ENCODE results near the gene CSTF1.
"Not testable (repeated sequence)": the region's sequence is repeated elsewhere in the genome, so short reads cannot be mapped to it uniquely, and the experiment has no call there.

The CSTF1 gene

DNA sequence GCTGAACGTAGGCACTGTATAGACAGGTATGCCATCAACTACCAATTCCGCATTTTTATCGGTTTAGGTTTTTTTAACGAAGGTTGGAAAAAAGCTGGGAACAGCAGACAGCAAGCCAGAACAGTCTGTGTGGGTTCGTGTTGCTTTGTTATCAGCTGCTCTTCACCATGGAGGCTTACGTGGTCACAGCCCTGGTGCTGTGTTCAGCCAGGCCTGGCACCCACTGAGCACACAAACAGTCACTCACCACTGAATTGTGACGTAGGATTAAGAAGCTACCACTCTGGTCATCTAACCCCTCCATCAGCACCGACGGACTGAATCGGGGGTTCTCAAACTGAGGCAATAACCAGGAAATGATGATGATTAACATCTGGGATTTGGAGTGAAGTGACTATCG is 20.5 kb upstream of the CSTF1 start:
- DNase-seq, result no peak

DNA sequence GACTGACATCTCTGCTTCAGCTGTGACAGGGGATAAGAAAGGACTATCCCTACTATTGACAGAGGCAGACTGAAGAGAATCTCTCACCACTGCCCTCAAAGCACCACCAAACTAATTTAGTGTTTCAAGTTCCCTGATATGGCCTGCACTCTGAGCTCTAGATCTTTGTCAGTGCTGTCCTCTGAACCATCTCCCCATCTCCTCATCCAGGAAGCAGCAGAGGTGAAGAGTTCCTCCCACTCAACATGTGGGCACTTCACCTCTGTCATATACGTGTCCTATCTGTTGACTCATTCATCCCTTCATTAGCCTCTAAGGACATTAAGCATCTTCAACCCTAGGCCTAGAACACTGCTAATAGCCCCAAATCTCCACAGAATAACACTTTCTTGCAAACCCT is 19.6 kb upstream of the CSTF1 start:
- no peak for DNase-seq

DNA sequence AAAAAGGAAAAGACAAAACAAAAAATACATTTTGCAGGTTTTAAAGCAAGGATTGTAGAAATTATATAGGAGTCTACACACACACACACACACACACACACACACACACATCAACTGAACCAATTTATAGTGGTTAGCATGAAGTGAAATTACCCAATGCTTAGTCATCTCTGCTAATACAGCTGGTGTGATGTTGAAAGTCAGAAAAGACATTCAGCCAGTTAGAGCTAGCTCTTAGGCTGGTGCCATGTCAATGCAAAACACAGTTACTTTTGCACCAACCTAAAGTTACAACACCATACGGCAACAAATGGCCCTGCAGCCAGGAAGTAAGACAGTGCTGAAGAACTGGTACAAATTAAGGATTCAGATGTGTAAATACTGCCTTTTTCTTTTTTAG is 18.5 kb upstream of the CSTF1 start:
- DNase-seq, result no peak

DNA sequence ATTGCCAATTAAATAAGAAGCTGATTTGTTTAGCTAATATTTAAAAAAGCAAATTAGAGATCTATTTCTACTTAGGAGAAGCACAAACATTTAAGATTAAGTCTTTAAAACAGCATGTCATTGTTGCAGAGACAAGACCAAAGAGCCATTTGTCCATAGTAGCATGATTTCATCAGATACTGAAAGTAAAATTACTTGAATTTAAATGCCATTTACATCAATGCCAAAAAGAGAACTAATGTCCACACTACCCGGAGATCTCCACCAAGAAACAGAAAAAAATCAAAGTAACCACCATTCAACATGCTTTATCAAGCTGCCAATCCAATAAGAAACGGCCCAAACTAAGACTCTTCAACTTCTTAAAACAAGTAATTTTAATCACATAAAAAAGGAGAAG is 16.1 kb upstream of the CSTF1 start:
- DNase-seq, result no peak

DNA sequence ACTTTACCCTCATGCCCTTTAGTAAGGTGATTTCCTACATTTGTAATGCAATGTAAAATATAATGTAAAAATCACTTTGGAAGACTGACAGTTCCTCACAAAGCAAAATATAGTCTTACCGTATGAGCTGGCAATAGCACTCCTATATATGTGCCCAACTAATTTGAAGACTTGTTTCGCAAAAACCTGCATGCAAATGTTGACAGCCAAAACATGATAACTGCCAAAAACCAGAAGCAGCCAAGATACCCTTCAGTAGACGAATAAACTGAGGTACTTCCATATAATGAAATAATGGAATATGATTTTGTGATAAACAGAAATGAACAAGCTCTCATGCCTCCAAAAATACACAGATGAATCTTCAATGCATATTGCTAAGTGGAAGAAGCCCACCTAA is 14.1 kb upstream of the CSTF1 start:
- no peak for DNase-seq

DNA sequence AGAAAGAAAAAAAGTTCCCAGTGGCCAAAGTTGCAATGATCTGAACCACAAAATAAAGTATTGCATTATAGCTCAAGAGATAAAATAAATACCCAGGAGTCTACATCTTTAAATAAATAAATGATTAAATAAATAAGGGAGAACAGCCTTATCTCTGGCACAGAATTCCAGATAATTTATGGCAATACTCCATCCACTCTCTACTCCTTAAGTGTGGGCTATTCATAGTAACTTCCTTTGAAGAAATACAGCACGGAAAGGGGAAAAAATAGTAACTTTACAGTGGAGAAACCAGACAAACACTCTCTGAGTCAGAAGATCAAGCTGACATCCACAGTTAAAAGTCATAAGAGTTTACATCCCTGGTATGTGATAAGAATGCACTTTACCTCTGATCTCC is 12.1 kb upstream of the CSTF1 start:
- DNase-seq, result no peak

DNA sequence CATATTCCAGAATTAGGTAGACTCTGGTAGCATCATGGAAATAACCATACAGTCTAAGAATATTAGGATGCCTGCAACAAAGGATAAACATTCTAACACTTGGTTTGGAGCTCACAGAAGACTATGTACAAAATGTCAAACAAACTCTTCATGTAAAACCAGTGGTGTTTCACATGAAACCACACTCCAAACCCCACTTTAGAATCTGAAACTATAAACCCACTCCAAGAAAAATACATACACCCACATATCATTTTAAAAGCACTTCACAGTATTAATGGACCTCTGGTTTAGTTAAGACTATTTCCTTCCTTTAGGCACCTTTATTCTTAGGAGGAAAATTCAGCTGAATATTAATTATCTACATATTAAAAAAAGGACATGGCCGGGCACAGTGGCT is 10.9 kb upstream of the CSTF1 start:
- DNase-seq, result no peak

DNA sequence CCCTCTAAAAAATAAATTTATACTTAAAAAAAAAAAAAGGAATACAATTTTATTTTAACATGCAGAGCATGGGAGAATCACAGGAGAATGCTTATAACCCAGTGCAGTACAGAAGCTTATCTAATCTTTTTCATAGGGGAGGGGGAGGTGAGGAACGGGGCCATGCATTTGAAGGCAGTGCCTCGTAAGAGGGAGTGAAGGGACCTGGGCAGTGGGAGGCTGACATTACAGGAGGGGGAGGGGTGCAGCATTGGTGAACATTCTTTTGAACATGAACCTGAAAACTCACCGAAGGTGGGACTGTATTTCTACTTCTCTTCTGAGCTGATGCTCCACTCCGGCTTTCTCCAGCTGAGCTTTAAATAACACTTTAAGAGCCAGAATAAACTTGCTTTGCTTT is 9.7 kb upstream of the CSTF1 start:
- DNase-seq, result no peak

DNA sequence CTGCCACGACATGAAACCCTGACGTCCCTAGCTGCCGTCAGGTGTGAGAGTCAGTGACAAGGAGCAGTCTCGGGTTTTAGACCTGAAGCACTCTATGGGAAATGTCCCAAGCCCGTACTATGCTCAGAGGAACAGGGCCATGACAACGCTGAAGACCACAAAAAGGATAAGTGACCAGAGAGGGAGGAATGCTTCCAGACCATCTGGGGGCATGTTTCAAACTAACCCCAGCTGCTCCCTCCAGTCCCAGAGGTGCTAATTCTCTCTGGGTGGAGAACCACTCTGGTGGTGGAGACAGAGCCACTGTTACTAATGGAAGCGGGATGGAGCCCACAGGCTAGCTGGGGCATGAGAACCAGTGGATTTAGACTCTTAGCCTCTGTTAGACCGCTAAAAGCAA is 9.1 kb upstream of the CSTF1 start:
- no peak for DNase-seq

DNA sequence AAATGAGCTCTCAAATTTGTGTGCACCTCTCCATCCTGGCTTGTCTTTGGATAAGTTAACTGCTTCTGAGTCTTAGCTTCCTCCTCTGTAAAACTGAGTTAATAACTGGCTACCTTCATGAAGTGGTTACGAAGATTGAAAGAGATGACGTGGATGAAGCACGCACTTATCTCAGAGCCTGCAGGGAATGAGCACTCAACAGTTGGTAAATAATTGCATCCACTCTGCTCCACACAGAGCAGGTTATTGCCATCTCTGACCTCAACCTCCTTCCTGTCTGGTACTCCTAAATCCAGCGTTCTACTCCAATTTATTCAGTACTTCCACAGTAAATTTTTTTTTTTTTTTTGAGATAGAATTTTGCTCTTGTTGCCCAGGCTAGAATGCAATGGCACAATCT is 7.3 kb upstream of the CSTF1 start:
- no peak for DNase-seq

DNA sequence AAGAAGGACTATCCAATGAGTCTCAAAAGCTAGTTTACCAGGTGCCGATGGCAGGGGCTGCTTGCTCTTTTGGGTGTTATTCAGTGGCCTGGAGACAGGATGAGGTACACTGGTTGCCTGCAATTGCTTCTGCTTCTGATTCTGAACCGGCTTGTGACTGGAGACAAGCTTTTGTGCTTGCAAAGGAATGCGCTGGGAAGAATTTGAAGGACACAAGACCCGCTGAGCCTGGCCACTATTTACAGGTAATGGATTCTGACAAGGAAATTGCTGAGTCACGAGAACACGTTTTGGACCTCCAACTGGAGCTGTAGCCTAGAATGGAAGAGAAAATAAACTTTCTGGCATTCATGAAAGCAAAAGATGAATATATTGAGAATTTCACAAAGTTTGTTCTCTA is 6.2 kb upstream of the CSTF1 start:
- DNase-seq, result no peak

DNA sequence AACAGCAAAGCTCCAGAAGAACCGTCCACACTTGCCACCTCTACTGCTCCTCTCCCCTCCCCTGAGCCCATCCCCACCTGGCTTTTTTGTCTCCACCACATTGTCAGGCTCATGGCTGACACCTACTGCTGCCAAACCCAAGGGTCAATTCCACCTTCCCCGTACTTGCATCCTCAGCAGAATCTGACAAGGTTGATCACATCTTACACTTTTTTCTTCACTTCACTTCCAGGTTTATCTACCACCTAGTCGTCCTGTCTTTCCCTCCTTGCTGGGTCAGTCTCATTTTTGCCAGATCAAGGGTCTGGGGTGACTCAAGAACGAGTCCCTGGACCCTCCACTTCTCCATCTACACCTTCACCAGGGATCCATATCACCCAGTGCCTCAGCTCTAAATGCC is 3.6 kb upstream of the CSTF1 start:
- no peak for DNase-seq

DNA sequence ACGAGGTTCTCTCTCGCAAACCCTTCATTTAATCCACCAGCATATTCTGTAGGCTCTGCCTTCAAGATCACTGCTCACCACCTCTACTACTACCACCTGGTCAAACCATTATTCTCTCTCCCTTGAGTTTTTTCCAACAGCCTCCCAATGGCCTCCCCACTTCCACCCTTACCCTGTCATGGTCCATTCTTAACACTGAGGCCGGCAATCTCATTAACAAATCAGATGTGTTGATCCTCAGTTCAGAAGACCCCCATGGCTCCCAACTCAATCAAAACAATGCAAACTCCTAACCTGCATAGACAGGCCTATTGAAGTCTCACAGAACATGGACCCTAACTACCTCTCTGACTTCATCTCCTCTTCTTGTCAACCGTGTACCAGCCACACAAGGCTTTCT is 2.6 kb upstream of the CSTF1 start:
- DNase-seq, result no peak

DNA sequence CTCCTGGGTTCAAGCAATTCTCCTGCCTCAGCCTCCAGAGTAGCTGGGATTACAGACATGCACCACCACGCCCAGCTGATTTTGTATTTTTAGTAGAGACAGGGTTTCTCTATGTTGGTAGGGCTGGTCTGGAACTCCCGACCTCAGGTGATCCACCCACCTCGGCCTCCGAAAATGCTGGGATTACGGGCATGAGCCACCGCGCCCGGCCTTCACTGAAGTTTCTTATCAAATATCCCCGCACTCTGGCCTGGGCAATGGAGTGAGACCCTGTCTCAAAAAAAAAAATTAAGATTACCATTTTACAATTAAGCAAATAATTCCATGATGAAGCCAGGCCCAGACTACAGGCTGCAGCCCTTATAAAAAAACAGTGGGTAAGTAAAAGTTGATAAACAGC is 2.0 kb upstream of the CSTF1 start:
- DNase-seq, result not testable (repeated sequence)

DNA sequence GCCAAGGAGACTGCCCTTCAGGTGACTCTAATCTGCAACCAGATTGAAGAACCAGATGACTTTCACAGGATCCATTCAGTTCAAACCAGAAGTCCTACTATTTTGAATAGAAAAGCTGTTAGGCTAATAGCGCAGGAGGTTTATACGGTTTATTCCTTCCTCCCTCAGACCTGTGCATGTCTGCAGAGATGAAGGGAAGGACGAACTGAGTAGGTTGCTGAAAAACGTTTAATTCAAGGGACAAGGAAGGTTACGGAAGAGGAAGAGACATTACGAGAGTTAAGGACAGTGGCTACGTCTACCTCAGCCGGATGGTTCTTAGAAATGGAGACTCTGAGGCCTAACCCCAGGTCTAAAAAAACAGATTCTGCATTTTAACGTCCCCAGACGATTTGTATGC is 1.4 kb upstream of the CSTF1 start:
- no peak for DNase-seq

DNA sequence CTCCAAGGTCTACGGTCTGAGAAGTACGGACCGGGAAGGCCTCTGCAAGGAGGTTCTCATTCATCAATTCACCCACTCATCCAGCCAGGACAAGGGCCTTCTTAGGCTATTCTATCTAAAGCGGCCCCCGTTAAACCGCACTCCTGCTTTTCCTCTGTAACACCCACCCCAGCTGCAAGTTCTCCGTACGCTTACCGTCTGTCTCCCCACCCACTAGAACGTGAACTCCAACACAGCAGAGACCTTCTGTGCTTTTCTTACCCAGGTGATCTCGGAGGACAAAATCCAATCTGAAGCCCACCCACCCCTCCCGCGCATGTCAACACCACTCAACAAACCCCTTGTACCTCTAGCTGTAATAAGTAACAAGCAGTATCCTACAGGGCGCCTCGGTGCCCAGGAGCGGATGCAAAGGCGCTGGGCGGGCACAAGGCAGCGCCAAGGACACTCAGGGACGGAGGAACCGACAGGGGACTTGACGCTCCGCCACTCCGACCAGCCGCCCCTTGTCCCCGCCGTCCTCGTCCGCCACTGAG is 781 bp upstream of the CSTF1 start:
- DNase-seq, result no peak

DNA sequence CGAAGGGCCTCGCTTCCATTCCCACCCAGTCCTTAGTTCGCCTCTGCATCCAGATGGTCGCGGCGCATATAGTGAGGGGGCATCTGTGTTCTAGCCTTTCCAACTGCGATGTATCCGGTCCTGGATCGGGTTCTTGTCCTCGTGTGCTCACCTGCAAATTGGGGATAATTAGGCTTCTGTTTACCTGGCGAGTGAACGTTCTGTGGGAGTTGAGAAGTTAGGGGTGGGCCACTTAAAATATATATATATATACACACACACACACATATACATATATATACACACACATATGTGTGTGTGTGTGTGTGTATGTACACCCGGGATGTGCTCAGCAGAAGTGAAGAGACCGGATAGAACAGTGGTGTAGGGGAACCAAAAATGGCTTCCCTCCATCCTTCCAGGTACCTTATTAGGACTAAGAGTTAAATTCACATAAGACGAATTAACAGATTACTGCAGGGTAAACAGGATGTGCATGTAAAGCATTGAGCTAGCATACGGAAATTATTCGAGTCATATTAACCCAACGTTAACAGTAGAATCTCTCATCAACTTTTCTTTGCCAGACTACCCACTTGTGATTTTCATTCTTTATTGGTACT is 537 bp downstream of the CSTF1 start:
- peak; percentile 12 for DNase-seq

DNA sequence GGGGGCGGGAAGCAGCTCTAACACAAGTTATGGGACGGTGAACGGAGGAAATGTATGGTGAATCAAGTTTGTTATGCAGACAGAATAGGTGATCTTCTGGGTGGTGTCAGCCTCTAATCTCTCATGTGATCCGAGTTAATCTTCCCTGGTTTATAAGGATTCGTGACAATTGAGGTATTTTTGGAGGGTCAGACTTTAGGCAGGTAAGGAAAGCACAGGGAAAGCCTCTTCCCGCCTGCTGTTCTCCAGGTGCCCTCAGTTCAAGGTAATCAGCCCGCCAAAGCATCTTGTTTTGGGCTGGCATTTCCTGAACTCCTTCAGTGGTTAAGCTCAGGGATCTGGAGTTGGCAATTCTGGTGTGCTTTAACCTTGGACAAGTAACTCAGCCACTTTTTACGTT is 1.2 kb downstream of the CSTF1 start:
- DNase-seq, result no peak

DNA sequence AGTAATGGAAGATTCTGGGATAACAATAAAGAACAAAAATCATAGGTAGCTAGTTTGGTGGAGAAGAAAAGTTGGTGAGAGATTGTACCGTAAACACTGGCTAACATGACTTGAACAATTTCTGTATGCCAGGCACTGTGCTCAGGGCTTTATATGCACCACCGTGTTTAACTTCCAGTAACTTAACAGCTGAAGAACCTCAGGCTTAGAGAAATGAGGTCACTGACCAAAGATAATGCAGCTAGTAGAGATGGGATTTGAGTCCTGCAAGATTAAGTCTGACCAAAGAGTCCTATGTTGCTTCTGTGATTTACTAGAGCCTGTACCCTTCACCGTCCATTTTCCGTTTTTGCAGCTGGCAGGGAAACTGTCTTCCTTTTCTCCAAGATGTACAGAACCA is 2.7 kb downstream of the CSTF1 start:
- no peak for DNase-seq

DNA sequence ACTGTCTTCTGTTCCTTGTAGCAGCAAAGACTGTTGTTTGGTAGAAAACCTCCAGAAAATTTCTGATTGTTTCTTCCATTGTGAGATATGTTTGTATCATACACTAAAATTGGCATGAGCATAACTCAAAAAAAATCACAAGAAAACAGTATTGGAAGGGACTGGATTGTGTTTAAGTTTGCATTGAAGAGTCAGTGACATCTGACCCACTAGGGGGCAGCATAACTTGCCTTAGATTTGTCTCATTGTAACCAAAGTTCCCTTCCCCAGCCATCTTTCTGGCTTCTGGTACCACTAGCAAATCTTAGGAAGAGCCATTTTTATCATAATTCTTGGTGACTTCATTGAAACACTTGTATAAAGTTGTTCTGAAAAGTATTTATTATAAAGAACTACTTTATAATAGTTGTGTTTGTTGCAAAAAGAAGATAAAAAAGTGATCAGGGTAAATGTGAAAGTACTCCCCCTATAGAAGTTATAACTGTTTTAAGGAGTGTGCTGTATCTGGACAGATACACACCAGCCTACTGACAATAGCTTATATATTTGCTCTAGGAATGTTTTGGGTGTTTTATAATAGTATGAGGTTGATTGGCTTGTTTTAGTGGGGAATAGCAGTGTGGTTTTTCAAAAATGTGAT is 7.7 kb downstream of the CSTF1 start:
- peak; percentile 29 for DNase-seq

DNA sequence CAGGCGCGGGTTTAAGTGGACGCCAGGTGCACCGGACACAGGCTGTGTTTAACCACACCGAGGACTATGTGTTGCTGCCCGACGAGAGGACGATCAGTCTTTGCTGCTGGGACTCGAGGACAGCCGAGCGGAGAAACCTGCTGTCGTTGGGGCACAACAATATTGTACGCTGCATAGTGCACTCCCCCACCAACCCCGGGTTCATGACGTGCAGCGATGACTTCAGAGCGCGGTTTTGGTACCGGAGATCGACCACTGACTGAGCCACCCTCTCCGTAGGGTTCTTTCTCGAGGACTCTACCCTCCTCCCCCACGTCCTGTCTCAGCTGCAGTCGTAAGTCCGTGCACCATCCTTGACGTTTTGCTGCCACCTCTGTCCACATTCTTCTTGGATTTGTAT is 11.0 kb downstream of the CSTF1 start:
- DNase-seq, result no peak

DNA sequence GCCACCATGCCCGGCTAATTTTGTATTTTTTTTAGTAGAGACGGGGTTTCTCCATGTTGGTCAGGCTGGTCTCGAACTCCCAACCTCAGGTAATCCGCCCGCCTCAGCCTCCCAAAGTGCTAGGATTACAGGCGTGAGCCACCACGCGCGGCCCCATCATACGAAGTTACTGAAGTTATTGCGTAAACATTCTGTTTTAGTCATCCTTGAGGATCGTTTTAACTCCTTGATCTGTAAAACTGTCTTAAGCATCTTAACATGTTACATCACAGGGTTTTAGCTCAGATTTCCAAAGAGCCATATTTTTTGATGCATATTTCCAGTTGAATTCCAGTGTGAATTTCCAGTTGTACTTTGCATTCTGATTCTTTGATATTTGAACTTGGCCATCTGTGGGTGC is 12.9 kb downstream of the CSTF1 start:
- DNase-seq, result not testable (repeated sequence)

DNA sequence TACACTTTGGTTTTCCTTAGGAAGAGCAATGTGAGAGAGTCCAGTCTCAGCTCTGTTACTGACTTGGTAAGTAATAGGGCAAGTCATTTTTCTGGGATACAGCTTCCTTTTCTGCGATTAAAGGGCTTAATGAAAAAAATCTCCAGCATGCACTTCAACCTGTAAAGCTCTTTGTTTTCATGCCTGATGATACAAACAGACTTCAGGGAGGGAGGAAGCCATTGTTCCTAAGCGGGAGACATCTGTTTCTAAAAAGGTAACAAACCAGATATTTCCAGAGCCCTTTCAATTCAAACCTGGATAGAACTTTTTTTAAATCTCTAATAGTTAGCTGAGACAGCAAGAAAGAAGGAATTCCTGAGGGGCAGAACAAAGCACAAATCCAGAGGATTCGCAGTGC is 14.5 kb downstream of the CSTF1 start:
- DNase-seq, result no peak

DNA sequence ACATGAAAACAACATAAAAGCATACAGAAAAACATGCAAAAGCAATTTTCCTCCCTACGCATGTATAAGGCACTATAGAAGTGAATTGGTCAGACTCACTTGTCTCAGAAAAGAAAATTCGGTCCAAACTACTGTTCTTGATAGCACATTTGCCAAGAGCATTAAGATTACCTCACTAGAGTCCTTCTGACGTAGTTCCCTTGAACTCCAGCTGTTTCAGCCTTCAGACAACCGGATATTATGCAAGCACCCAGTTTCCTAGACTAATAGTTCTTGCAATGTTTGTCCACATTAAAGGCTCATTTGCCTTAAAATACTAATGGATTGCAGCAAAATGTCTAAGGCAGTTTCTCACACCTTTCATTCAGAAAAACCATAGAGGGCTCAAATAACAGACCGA is 17.1 kb downstream of the CSTF1 start:
- DNase-seq, result no peak

DNA sequence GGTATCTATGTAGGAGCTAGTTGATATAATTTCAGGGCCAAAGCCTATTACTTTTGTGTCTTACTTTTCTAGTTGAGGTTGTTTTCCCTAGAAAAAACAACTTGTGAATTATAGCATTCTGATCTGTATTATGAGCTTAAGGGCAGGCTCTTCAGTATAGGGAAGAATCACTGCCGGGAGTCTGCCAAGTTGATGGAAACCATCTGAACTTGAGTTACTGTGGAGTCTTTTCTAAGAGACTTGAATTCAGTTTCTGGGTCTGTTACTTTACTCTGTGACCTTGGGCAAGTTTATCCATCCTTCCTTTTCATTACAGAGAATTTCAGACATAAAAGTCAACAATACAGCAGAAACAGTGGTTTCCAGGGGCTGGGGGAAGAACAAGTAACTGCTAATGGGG is 17.5 kb downstream of the CSTF1 start:
- no peak for DNase-seq

All from NCI-H1694 (cell line).